ENCODE measurements around the gene PICK1. TPM values are rescaled to one million over a fixed set of nuclear protein-coding genes. Genes with fewer than 3 reads are reported as not detected.

Gene PICK1
- total and polyA plus RNA-seq, 10 of the 15 experiments (the other 5 are each of a cell fraction or from before 2014, with no cell fraction given): 0.07 to 19.2 (median 10.9) TPM

- no peak for DNase-seq (ENCODE audit: low read depth, low spot score)
- Histone ChIP-seq H3K4me1 (ENCODE audit: control insufficient read depth, insufficient read depth, low read length) (no peaks in the 10 kb centered on the region), H3K79me2 (ENCODE audit: control insufficient read depth, insufficient read depth, low read length) (no peaks in the 10 kb centered on the region), H3K4me2 (ENCODE audit: control insufficient read depth, insufficient read depth) (no peak overlapping the region), H3K27ac (ENCODE audit: control insufficient read depth, insufficient read depth) (no peak overlapping the region), H2AFZ (ENCODE audit: control insufficient read depth, low read depth, low read length) (no peak overlapping the region), H3K9ac (ENCODE audit: control insufficient read depth, insufficient read depth, low read length) (no peak overlapping the region), H3K9me3 (replicated peaks; ENCODE audit: control insufficient read depth, insufficient read depth, low read length) (no peaks in the 10 kb centered on the region), H3K4me3 (no peak overlapping the region), H4K20me1 (ENCODE audit: control insufficient read depth, insufficient read depth) (no peaks in the 10 kb centered on the region), H3K27me3 (replicated peaks in 1 of 2; ENCODE audit: control insufficient read depth in 2 of 2, insufficient read depth in 2 of 2, low read length in 1 of 2) (no peaks in the 10 kb centered on the region), H3K36me3 (ENCODE audit: control insufficient read depth in 2 of 2, insufficient read depth in 2 of 2, low read length in 1 of 2) (no peaks in the 10 kb centered on the region)
- TF ChIP-seq HDAC6 (IDR thresholded peaks at IDR 0.05; ENCODE audit: unreplicated experiment) (no peak), RELB (IDR thresholded peaks at IDR 0.05; ENCODE audit: low read depth) (no peak), SREBF2 (IDR thresholded peaks at IDR 0.05; ENCODE audit: low read length) (no peak), ZBTB4 (CRISPR knock-in tag; IDR thresholded peaks at IDR 0.05) (no peak), DPF2 (IDR thresholded peaks at IDR 0.05) (no peak), CBX5 (IDR thresholded peaks at IDR 0.05; ENCODE audit: low read depth) (no peak), ZBTB11 (CRISPR knock-in tag; IDR thresholded peaks at IDR 0.05) (no peak), ESRRA (IDR thresholded peaks at IDR 0.05; ENCODE audit: low read length) (no peak), KDM1A (IDR thresholded peaks at IDR 0.05; ENCODE audit: borderline replicate concordance) (no peak), ZNF274 (IDR thresholded peaks at IDR 0.05; ENCODE audit: insufficient read depth, insufficient read length) (no peak), ELK1 (IDR thresholded peaks at IDR 0.05; ENCODE audit: low read depth, low read length) (no peak), LARP7 (IDR thresholded peaks at IDR 0.05) (no peak), BCL11A (IDR thresholded peaks at IDR 0.05; ENCODE audit: low read depth, low read length) (no peak), FOXK2 (IDR thresholded peaks at IDR 0.05) (no peak)
- RAD21 ChIA-PET (ENCODE audit: unreplicated experiment): no interaction called here
- CTCF ChIA-PET: no interaction called here
- in situ Hi-C loops (cut with MboI) (no loop called here), intact Hi-C loops (cut with micrococcal nuclease; ENCODE audit: unreplicated experiment) (no loop called here)
- no TSS peak for BruUV-seq (replicated peaks)
- POLR2A ChIA-PET: interaction anchor here (0.5 kb wide), 1 partner anchor 341 kb away, joined by 4 read pairs; no protein-coding TSS in a partner anchor
- ATAC-seq: no peak
- SMC1A ChIA-PET (ENCODE audit: uncharacterized antibody, unreplicated experiment): no interaction called here
- FAIRE-seq: no peak
- WGBS (ENCODE audit: insufficient coverage, insufficient replicate concordance, low lambda C conversion rate, missing lambda C conversion rate): 61% methylated on average over 29 of the region's 33 CpGs
Measured at GRCh38 chr22:38016182-38017151, 40.7 kb upstream of the PICK1 start.
